Neural progenitor cell (in vitro differentiated cells): ENCODE data around the gene CHAF1A. TPM values are rescaled to one million over a fixed set of nuclear protein-coding genes. Genes with fewer than 3 reads are reported as not detected.

Experiments used
- DNase-seq: peaks from one replicate; pipeline ENCODE4 v3.0.0-alpha.2; 2016; ENCODE audit warnings: low spot score
- H2AFZ ChIP-seq: fragments of 200-600 bp; sonication (generic); replicated peaks from 2 replicates; pipeline ENCODE4 v1.6.1; 2016; ENCODE audit warnings: antibody characterized with exemption
- H3F3A ChIP-seq: fragments of 200-600 bp; sonication (generic); 2 replicates; pipeline ENCODE4 v1.6.1; 2016; ENCODE audit warnings: antibody characterized with exemption, low read depth
- H3K27ac ChIP-seq: fragments of 200-600 bp; sonication (generic); 2 replicates; pipeline ENCODE4 v1.5.1; 2016; ENCODE audit warnings: mild to moderate bottlenecking
- H3K27me3 ChIP-seq: fragments of 200-600 bp; sonication (generic); 2 replicates; pipeline ENCODE4 v1.6.1; 2016; ENCODE audit warnings: mild to moderate bottlenecking, moderate library complexity
- H3K36me3 ChIP-seq: fragments of 200-600 bp; sonication (generic); 2 replicates; pipeline ENCODE4 v1.5.1; 2016
- H3K4me1 ChIP-seq: fragments of 200-600 bp; sonication (generic); 2 replicates; pipeline ENCODE4 v1.6.1; 2016; ENCODE audit warnings: mixed run types
- H3K4me2 ChIP-seq: fragments of 200-600 bp; sonication (generic); 2 replicates; pipeline ENCODE4 v1.6.1; 2016
- H3K4me3 ChIP-seq: fragments of 200-600 bp; sonication (generic); 2 replicates; pipeline ENCODE4 v1.5.1; 2016
- H3K79me2 ChIP-seq: fragments of 200-600 bp; sonication (generic); 2 replicates; pipeline ENCODE4 v1.6.1; 2016; ENCODE audit warnings: low read depth
- H3K9ac ChIP-seq: fragments of 200-600 bp; sonication (generic); 2 replicates; pipeline ENCODE4 v1.6.1; 2016
- H3K9me3 ChIP-seq: fragments of 200-600 bp; sonication (generic); 2 replicates; pipeline ENCODE4 v1.5.1; 2016; ENCODE audit warnings: low read depth
- H4K20me1 ChIP-seq: fragments of 200-600 bp; sonication (generic); 2 replicates; pipeline ENCODE4 v1.6.1; 2016; ENCODE audit warnings: low read depth
- H3K27ac Mint-ChIP-seq: 3 replicates; pipeline ENCODE4 v1.8.0; 2021; ENCODE audit warnings: mixed read lengths
- H3K27me3 Mint-ChIP-seq: 2 replicates; pipeline ENCODE4 v1.8.0; 2022; ENCODE audit warnings: low read depth, mild to moderate bottlenecking, inconsistent platforms, moderate library complexity, mixed read lengths; ENCODE audit not compliant: insufficient read depth
- H3K36me3 Mint-ChIP-seq: 3 replicates; pipeline ENCODE4 v1.8.0; 2021; ENCODE audit warnings: mixed read lengths
- H3K4me1 Mint-ChIP-seq: 3 replicates; pipeline ENCODE4 v1.8.0; 2021; ENCODE audit warnings: mixed read lengths
- H3K4me3 Mint-ChIP-seq: 3 replicates; pipeline ENCODE4 v1.8.0; 2021; ENCODE audit warnings: mild to moderate bottlenecking, moderate library complexity, mixed read lengths
- H3K9me3 Mint-ChIP-seq: 3 replicates; pipeline ENCODE4 v1.8.0; 2020; ENCODE audit warnings: mixed read lengths
- CTCF ChIP-seq: fragments of 200-600 bp; sonication (generic); IDR thresholded peaks from 2 replicates; pipeline ENCODE4 v1.5.1; 2017; ENCODE audit warnings: antibody characterized with exemption, mild to moderate bottlenecking
- EZH2 ChIP-seq: fragments of 200-600 bp; sonication (generic); IDR thresholded peaks from 2 replicates; pipeline ENCODE4 v1.6.1; 2017; ENCODE audit warnings: antibody characterized with exemption, mild to moderate bottlenecking, moderate library complexity
- EZH2phosphoT487 ChIP-seq: fragments of 200-600 bp; sonication (generic); IDR thresholded peaks from 2 replicates; pipeline ENCODE4 v1.6.1; 2017; ENCODE audit warnings: antibody characterized with exemption
- total RNA-seq: library from RNA; depleted of rRNA; stranded (reverse); fragments of >200 nt; gene quantifications from 2 replicates; pipeline ENCODE4 v1.2.3, GENCODE V29; 2015; ENCODE audit warnings: low replicate concordance

Gene CHAF1A
- total RNA-seq, 1 donor from 2014 or later, result 37.5 TPM

GRCh38 chr19:4436231-4436630, 33.8 kb downstream of the CHAF1A start:
- Histone ChIP-seq H2AFZ (no peak overlapping the region), H3K27ac (no peak overlapping the region), H3K4me2 (no peak overlapping the region), H3F3A (peaks cover 3% of the 10 kb centered on the region), H3K4me3 (no peak overlapping the region), H3K9ac (no peak overlapping the region), H3K79me2 (peaks cover 21% of the 10 kb centered on the region), H3K4me1 (no peaks in the 10 kb centered on the region), H3K9me3 (no peaks in the 10 kb centered on the region), H3K27me3 (no peaks in the 10 kb centered on the region), H4K20me1 (peaks cover 25% of the 10 kb centered on the region), H3K36me3 (no peaks in the 10 kb centered on the region)
- TF ChIP-seq EZH2 (no peak), EZH2phosphoT487 (no peak), CTCF (no peak)
- Mint-ChIP-seq H3K27me3 (peaks cover 2% of the 10 kb centered on the region), H3K36me3 (peaks cover 33% of the 10 kb centered on the region), H3K27ac (no peak overlapping the region), H3K4me3 (no peak overlapping the region), H3K9me3 (no peaks in the 10 kb centered on the region), H3K4me1 (no peaks in the 10 kb centered on the region)
- no peak for DNase-seq

- no peak overlapping the region for H3K4me3 Mint-ChIP-seq
- peaks cover 28% of the 10 kb centered on the region for H3K36me3 Mint-ChIP-seq
- no peaks in the 10 kb centered on the region for H3K27me3 ChIP-seq
- H3K27ac Mint-ChIP-seq, result no peak overlapping the region
- peaks cover 21% of the 10 kb centered on the region for H3K79me2 ChIP-seq
- H3K4me1 ChIP-seq, result no peaks in the 10 kb centered on the region
- H3K9me3 ChIP-seq, result no peaks in the 10 kb centered on the region
- H3K36me3 ChIP-seq, result no peaks in the 10 kb centered on the region
- peaks cover 27% of the 10 kb centered on the region for H4K20me1 ChIP-seq
- no peak overlapping the region for H3K4me2 ChIP-seq
- peaks cover 2% of the 10 kb centered on the region for H3K27me3 Mint-ChIP-seq
- no peaks in the 10 kb centered on the region for H3K9me3 Mint-ChIP-seq
- H3K4me1 Mint-ChIP-seq, result no peaks in the 10 kb centered on the region
- H3F3A ChIP-seq, result peaks cover 3% of the 10 kb centered on the region
- no peak for DNase-seq
- no peak overlapping the region for H2AFZ ChIP-seq
- no peak overlapping the region for H3K9ac ChIP-seq
- H3K27ac ChIP-seq, result no peak overlapping the region
- TF ChIP-seq EZH2phosphoT487 (no peak), CTCF (no peak), EZH2 (no peak)
- no peak overlapping the region for H3K4me3 ChIP-seq
Measured at GRCh38 chr19:4437103-4437502, 34.7 kb downstream of the CHAF1A start.

- TF ChIP-seq CTCF (no peak), EZH2 (no peak), EZH2phosphoT487 (no peak)
- Mint-ChIP-seq H3K36me3 (peaks cover 21% of the 10 kb centered on the region), H3K27ac (peak overlapping the region; percentile 51), H3K27me3 (peaks cover 4% of the 10 kb centered on the region), H3K4me3 (no peak overlapping the region), H3K9me3 (no peaks in the 10 kb centered on the region), H3K4me1 (no peaks in the 10 kb centered on the region)
- Histone ChIP-seq H3K36me3 (no peaks in the 10 kb centered on the region), H3K9ac (no peak overlapping the region), H3K27ac (no peak overlapping the region), H3K27me3 (no peaks in the 10 kb centered on the region), H3F3A (peaks cover 3% of the 10 kb centered on the region), H2AFZ (no peak overlapping the region), H3K4me1 (no peaks in the 10 kb centered on the region), H4K20me1 (peaks cover 35% of the 10 kb centered on the region), H3K9me3 (no peaks in the 10 kb centered on the region), H3K79me2 (peaks cover 21% of the 10 kb centered on the region), H3K4me2 (no peak overlapping the region), H3K4me3 (no peak overlapping the region)
- DNase-seq, result no peak
Measured at GRCh38 chr19:4439243-4439642, 36.8 kb downstream of the CHAF1A start.
